ENCODE data around the gene KCNK13.
"Not testable (repeated sequence)": the region's sequence is repeated elsewhere in the genome, so short reads cannot be mapped to it uniquely, and the experiment has no call there.

DNA sequence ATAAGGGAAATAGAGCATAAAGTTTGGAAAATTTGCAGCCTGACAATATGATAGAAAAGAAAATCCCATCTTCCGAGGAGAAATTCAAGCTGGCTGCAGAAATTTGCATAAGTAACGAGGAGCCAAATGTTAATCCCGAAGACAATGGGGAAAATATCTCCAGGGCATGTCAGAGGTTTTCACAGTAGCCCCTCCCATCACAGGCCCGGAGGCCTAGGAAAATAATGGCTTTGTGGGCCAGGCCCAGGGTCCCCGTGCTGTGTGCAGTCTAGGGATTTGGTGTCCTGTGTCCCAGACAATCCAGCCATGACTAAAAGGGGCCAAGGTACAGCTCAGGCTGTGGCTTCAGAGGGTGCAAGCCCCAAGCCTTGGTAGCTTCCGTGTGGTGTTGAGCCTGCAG lies 27.7 kb downstream of the KCNK13 start:
- not testable (repeated sequence) for TF ChIP-seq CTCF (conservative IDR thresholded peaks at IDR 0.05 in 1 of 2, IDR thresholded peaks at IDR 0.05 in 1 of 2; ENCODE audit: extremely low read depth in 1 of 2, insufficient read depth in 1 of 2, low read depth in 1 of 2, low read length in 2 of 2); EZH2 (IDR thresholded peaks at IDR 0.05; ENCODE audit: borderline replicate concordance, low read length)

Data from mammary epithelial cell (primary cell).